NCI-H345 treated with DMSO at 0.1 percent for 48 hours (cell line): ENCODE measurements around the gene ADCK1.
"Not testable (repeated sequence)": the region's sequence is repeated elsewhere in the genome, so short reads cannot be mapped to it uniquely, and the experiment has no call there.

Experiments
- DNase-seq: peaks from one replicate; lab custom pipeline; 2025; ENCODE audit not compliant: unreplicated experiment; lab: John Stamatoyannopoulos, UW

ADCK1 gene

DNA sequence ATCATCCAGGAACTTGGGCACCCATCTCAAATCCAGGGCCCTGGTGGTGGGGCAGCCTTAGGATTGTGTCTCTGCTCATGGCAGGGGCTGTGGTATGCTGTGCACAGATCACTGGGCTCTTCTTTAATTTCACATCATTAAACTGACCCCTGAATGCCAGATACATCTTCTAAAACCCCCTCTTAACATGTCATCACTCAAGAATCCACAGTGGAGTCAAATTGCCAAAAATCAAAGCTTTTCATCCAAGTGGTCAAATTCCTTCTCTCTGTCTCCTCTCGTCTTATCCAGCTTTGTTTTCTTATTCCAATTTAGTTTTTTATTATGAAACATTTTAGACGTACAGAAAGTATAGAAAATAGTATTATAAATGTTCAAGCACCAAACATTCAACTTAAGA, 97.5 kb downstream of the ADCK1 start:
- no peak for DNase-seq

DNA sequence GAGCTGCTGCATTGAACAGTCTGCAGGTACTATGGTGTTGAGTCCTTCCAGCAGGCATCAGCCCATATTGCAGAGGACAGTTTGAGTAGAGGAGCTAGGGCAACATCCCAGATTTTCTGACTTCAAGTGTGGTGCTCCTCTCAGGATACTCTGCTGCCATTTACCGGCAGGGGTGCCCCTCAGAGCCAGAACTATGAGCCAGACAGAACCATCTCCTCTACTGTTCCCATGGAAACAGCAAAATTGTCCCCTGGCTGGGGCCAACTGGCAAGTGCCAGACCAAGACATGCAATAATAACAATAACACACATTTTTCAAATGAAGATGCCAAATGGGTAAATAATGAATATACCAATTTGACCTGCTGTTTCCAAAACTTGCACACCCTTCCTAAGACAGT, 102.9 kb downstream of the ADCK1 start:
- no peak for DNase-seq

DNA sequence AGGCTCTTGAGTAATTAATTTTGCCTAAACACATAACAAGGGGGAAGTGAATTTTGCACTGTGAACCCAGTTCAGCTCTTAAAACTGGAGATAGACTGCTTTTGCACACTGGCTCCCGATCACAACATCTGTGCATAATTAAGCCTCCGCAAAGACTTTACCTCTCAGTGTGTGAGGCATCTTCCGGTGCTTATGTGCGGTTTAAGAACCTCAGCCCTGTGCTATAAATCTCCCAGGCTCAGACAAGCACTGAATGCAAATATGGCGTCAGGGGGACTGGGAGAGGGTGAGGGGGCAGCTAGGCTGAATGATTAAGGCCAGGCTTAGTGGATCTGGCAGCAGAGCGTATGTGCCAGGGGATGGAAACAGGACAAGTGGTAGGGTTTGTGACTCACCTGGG, 103.3 kb downstream of the ADCK1 start:
- no peak for DNase-seq

DNA sequence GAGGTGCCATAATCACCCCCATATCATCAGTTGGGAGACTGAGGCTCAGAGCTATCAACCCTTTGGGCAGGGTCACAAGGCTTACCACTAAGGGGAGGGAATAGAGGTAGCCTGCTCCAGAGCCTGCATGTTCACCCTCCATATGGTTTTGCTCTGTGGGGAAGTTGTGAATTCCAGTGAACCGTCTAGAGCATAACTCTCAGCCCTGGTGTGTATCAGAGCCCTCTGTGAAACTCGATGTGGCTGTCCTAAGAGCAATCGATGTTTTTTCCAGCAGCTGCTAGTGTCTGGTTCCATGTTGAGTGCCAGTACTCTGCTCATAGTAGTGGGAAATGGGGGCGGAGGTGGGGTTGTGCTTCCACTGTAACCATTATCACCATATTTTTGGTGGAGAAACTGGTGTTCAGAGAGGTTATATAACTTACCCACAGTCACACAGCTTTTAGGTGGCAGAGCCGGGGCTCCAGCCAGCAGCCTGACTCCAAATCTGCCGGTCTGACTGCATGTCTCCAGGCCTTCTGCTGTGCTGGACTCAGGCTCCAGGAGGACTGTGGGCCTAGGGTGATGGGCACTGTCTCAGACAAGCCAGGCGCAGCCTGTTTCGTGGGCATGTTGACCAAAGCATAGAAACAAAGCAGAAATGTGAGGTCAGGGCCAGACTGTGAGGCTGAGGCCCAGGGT, 104.2 kb downstream of the ADCK1 start:
- no peak for DNase-seq

DNA sequence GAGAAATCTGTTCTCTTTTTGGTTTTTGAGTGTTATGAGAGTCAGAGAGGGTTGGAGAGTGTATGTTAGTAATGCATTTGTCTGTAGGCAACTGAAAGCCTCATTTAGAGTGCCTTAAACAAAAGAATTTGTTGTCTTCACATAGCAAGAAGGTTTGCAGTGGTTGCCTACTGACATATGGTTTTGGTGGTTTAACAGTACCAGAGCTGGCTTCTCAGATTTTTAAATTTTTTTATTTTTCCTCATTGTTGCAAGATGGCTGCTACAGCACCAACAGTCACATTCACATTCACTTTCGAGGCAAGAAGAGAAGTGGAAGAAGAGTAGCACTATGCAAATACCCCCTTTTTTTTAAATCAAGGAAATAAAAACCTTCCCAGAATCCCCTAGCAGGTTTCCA, 106.5 kb downstream of the ADCK1 start:
- DNase-seq, result no peak

DNA sequence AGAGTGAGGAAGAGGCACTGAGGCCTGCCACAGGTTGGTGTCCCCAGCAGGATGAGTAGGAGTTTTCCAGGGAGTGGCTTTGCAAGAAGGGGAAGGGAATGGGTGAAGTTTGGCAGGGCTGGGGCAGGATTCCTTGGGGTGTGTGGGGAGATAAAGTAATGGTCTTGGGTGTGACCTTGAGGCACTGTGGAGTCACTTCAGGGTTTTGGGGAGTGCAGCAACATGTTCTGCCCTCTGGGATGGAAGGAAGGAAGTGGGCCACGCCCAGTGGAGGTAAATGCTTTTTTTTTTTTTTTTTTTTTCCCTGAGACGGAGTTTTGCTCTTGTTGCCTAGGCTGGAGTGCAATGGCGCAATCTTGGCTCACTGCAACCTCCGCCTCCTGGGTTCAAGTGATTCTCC, 108.9 kb downstream of the ADCK1 start:
- no peak for DNase-seq

DNA sequence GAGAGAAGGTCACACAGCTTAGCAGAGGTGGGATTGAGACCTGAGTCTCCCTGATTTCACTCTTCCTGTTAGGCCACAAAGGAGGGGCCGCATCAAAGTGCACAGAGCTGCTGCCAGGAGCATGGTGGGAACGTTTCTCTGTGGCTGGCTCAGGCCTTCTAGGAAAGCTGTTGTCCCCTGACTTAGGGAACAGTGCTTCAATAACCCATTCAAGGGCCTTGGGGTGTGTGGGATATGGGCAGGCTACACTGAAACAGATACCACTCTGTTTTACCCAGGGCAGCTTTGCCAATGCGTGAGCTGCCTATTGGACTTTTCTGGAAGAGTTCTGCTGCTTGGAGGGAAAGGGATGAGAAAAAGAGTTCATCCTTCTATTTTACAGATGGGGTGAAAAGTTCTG, 110.0 kb downstream of the ADCK1 start:
- DNase-seq, result no peak

DNA sequence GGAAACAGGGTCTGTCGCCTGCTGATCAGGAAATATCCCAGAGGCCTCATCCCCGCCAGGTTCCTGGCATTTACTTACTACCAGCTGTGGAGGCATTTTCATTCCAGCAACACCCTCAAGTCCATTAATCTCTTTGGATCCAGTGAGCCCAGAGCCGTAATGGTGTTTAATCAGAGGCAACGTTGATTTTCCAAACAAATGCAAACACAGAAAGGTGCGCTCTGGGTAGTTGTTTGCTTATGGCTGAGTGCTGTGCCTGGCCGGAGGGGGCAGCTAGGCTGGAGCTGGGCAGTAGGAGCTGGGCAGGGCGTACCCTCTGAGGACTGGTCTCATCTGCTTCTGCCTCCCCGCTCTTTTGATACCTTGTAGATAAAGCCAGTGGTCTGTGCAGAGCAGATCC, 110.6 kb downstream of the ADCK1 start:
- no peak for DNase-seq

DNA sequence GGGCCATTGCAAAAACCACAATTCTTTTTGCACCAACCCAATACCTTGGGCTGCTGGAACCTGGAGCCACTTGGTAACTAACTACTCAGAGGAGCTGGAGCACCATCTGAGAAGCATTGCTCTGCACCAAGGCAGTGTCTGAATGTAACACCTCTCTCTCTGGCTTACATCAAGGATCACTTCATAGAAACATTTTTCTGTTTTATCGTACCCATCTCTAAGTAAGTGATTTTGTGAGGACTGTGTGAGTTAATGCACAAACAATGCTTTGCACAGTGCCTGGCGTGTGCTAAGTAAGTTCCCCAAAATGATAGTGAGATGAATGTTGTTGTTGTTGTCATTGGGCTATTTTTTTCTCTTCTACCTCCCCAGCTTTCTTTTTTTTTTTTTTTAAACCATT, 111.4 kb downstream of the ADCK1 start:
- no peak for DNase-seq

DNA sequence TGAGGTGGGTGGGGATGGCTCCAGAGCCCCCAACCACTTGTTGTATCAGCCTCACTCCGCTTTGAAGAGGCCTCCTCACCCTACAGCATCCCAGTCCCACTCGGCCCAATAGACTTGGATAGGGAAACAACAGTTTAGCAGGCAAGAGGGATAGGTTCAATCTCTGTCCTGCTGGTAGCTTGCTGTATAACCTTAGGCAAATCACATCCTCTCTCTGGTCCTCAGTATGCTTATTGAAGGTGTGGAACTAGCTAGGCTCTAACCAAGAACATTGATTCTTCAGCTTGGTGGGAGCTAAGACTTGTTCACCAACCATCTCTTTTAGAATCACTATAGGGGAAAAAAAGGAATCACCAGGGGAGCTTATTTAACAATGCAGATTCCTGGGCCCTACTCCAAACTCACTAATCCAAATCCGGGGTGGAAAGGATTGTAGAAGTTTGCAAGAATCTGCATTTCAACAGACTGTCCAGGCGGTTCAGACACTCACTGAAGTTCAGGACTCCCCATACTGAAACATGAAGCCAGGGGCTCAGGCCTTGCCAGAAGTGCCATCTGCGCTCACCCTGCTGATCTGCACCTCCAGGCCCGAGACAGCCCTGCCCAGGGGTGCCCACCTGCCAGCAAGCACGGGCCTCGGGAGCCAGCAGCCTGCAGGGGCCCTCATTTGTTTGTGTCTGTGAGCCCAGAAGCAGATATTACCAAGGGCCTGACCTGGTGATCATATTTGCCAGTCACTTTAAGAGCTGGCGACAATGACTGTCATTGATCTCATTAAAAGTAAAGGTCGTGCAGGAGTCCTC, 113.0 kb downstream of the ADCK1 start:
- no peak for DNase-seq

DNA sequence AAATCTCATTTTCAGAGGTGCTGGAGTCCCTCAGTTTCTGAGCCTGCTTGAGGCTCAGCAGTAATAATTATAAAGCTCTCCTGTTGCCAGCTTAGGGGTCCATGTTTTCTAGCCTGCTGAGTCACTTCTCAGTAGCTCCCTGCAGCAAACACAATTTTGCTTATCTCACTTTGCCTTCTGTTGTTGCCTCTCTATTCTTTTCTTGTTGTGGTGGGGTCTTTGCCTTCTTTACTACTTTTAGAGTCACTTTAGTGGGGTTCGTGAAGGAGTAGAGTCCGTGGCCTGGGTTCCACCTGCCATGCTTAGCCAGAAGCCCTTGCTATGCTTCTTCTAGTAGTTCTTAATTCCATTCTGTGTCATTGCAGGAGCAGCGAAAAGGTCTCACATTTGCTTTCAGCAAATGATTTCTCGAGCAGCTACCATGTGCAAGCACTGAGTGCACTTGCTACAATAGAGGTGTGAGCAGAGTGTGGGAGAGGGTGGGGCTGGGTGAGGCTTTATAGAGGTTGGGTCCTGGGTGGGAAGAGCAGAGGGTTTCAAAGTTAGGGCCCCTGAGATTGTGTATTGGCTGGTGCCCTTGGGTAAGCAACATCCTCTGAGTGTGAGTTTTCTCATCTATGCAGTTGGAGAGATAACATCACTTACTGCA, 114.3 kb downstream of the ADCK1 start:
- DNase-seq, result no peak

DNA sequence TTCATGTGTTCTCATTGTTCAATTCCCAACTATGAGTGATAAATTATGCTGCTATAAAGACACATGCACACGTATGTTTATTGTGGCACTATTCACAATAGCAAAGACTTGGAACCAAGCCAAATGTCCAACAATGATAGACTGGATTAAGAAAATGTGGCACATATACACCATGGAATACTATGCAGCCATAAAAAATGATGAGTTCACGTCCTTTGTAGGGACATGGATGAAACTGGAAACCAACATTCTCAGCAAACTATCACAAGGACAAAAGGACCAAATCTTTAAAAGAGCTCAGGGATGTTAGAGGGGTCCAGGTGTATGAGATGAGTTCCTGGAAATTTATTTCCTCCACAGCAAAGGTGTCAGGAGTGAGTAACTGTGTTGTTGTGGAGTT, 115.5 kb downstream of the ADCK1 start:
- DNase-seq, result not testable (repeated sequence)

DNA sequence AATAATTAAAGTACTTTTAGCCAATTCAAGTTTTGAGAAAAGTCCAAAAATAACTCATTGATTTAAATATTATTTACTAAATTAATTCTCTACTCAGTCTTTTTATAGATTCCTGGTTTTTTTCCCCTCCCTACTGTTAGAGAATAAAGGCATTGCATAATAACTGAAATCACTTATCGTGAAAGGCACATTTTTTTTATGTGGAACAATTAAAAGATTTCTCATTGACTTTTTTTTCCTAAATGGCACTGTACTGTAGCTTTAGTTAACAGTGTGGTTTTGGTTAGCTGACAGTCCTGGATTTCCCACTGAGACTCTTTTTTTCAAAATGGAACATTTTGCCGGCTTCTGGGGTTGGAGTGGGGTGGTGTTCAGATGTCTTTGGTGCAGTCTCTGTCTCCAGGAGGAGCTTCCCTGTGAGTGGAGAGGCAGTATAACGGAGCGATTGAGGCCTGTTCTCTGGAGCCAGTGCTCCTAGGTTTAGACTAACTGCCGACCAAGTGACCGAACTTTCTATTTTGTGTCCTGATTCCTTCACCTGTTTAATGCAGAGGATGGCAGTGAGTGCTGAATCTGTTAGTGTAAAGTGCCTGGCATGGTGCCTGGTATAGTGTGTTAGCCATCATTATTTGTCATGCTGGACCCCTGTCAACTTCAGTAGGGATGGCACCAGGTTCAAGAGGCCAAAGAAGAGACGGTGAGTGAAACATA, 117.7 kb downstream of the ADCK1 start:
- DNase-seq, result no peak

DNA sequence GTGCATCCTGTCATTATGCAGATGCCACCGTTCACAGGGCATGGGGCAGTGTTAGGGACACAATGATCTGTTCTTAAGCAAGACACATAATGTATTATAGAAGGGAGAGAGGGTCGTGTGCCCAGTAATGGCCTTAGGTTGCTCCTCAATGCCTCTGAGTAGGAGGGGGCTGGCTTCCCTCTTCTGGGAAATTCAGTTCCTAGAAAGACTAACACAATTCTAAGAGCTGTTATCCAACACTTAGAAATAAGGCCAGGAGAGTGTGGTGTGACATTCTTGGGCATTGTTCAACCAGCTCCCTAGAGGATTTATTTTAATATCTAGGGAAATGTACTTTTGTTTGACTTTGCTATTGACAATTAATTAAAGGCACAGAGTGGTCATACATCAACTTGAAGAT, 118.5 kb downstream of the ADCK1 start:
- DNase-seq, result no peak

DNA sequence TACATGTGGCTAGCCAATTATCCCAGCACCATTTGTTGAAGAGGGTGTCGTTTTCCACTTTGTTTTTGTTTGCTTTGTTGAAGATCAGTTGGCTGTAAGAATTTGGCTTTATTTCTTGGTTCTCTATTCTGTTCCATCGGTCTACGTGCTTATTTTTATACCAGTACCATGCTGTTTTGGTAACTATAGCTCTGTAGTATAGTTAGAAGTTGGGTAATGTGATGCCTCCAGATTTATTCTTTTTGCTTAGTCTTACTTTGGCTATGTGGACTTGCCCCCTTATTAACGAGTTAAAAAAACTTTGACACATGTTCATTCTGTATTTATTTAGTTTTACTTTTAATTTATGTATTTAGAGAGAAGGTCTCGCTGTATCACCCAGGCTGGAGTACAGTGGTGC, 120.4 kb downstream of the ADCK1 start:
- no peak for DNase-seq

DNA sequence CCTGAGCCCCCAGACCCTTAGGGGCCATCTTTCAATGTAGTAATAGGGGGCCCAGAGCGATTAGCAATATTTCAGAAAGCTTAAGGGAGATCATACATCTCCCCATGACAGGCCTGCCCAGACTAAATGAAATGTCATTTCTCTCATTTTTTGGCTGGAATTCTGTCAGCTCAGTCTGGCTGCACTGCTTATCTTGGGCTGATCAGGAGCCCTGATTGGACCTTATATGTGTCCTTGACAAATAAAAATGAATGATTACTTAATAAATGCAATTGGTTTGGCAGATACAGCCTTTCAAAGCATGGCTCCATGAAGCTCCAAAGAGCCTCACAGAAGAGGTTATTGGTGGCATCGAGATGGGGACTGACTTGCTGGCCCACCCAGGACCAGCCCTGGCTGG, 121.9 kb downstream of the ADCK1 start:
- DNase-seq, result no peak

DNA sequence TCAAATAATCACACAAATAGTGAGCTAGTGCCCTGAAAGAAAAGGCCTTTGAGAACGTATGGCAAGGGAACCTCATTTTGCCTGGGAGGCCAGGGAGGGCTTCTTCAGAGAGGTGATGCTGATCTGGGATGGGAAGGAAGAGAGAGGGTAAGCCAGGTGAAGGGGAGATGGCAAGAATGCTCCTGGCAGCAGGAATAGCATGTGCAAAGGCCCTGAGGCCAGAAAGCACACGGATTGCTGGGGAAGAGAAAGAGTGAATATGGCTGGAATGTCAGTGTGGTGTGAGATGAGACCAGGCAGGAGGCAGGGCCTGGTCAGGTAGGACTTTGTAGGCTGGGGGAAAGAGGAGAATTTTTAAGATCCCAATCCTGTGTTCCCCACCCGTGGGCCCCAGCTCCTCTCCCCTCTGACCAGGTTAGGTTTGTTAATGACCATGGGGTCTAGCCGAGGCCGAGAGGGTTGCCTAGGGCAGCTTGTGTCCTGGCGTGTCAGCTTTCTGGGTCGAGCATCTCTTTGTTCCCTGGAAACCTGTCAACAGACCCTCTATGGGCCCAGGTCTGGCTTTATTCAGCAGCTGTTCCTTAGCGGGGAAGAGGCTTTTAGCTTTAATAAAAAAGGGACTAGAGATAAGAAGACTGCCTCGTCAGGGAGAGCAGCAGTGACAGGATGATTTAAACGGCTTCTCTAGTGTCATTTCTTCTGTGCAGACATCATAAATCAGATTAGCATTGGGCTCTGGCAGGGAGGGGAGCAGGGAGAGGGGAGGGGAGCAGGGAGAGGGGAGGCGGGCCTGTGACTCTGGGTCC, 123.4 kb downstream of the ADCK1 start:
- no peak for DNase-seq

DNA sequence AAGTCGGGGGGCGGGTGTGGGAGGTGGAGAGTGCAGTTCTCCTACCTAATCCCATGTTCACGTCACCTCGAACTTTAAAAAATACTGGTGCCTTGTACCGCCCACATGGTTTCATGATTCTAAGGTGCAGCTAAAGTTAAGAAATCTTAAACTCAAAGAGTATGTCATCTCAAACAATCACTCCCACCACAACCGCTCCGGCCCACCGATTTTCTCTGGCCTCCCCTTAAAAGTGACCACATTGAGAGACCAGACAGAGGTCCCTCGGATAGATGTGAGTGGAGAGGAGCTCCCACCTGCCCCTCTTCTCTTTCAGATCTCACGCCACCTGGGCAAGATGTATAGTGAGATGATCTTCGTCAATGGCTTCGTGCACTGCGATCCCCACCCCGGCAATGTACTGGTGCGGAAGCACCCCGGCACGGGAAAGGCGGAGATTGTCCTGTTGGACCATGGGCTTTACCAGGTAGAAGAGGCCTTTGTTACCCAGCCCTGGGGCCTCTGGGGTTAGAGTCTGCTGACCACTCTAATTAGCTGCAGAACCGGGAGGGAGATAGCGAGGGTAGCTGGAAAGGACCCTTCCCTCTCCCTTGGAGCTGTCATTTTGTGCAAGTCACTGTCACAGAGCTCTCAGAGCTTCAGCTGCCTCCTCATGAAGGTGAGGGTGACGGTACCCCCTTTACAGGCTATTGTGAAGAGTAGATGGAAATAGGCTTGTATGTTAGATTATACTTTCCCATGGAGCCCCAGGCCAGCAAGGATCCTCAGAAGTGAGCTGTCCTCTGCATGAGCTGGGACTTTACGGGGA, 124.4 kb downstream of the ADCK1 start:
- no peak for DNase-seq

DNA sequence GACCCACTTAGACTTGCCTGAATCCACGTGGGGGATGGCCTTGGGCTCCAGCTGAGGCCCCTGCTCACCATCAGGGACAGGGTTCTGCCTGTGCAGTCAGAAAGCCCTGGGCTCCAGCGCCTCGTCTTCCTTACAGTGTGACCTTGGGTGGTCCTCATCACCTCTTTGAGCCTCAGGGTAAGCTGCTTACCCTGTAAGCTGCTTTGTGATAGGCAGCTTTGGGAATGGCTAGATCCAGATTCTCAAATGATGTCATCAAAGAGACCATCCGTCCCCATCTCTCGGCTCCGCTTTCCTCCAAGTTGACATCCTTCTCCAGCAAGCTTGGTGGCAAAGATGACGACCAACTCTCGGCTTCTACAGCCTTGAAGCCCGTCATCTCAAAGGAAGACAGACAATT, 127.0 kb downstream of the ADCK1 start:
- no peak for DNase-seq

DNA sequence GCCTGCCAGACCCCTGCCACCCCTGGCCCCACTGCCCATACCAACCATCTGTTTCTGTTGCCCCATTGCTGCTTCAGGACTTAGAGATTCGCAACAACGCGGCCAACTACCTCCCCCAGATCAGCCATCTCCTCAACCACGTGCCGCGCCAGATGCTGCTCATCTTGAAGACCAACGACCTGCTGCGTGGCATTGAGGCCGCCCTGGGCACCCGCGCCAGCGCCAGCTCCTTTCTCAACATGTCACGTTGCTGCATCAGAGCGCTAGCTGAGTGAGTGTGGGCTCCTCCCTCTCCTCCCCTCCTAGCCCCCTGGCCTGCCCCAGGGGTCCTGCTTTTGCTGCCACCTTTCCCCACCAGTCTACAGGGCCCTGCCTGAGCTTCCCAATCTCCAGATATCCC, 131.5 kb downstream of the ADCK1 start:
- no peak for DNase-seq
